ENCODE measurements around the gene ALG3.

ALG3 gene

DNA sequence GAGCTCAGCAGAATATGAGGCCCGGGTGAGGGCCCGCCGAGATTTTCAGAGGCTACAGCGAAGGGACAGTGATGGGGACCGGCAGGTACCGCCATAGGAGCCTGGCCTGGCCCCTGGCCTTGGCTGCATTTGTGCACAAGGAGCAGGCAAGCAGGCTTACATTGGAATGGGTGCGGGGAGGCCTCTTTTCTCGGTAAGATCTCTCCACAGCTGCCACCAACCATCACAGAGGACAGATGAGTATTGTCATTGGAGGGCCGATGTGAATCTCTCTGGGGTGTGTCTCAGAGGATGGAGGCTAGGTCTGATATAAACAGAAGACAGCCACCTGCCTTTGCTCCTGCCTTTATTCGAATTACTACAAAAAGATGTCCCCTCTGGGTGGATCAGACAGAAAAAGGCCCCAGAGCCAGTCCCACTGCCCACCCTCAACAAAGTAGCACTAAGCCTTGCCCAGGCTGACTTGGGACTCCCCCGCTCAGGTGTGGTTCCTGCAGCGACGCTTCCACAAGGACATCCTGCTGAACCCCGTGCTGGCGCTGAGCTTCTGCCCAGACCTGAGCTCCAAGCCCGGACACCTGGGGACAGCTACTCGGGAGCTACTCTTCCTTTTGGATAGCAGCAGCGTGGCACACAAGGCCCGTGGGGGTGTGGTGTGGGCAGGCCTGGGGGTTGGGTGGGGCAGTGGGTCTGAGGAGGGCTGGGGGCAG lies 13.9 kb downstream of the ALG3 start:
- peak; percentile 8 for DNase-seq (ENCODE audit: low spot score)

DNA sequence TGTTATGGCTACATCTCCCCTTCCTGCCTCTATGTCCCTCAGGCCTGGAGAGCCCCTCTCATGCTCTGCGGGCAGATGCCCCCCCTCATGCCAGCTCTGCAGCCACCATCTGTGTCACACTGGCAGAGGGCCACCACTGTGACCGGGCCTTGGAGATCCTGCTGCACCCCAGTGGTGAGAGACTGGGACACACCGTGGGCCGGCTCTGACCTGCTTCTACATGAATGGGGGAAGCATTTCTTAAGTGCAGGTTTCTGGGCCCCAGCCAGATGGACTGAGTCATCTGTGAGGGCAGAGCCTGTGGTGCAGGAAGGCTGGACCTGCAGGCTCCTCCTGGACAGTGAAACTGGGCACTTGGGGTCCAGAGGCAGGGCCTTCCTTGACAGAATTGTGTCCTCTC lies 14.5 kb downstream of the ALG3 start:
- DNase-seq (ENCODE audit: low spot score), result peak; percentile 87

GRCh38 chr3:184233127-184233843 lies 15.5 kb downstream of the ALG3 start:
- DNase-seq (ENCODE audit: low spot score), result no peak

DNA sequence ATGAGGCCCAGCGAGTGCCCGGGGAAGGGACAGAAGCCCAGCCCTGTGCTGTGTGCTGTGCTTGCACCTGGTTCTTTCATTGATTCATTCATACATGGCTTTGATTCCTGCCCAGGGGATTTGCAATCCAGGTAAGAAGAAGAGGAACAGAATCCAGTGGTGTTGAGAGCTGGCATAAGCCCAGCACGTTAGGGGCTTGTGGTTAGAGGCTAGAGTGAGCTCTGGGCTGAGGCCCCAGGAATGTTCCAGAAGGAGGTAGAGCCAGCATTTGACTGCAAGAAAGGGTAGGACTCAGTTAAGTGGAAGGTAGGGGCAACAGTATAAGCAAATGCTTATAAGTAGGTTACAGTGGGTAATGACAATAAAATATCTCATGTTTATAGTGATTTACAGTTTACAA lies 17.1 kb downstream of the ALG3 start:
- no peak for DNase-seq (ENCODE audit: low spot score)

DNA sequence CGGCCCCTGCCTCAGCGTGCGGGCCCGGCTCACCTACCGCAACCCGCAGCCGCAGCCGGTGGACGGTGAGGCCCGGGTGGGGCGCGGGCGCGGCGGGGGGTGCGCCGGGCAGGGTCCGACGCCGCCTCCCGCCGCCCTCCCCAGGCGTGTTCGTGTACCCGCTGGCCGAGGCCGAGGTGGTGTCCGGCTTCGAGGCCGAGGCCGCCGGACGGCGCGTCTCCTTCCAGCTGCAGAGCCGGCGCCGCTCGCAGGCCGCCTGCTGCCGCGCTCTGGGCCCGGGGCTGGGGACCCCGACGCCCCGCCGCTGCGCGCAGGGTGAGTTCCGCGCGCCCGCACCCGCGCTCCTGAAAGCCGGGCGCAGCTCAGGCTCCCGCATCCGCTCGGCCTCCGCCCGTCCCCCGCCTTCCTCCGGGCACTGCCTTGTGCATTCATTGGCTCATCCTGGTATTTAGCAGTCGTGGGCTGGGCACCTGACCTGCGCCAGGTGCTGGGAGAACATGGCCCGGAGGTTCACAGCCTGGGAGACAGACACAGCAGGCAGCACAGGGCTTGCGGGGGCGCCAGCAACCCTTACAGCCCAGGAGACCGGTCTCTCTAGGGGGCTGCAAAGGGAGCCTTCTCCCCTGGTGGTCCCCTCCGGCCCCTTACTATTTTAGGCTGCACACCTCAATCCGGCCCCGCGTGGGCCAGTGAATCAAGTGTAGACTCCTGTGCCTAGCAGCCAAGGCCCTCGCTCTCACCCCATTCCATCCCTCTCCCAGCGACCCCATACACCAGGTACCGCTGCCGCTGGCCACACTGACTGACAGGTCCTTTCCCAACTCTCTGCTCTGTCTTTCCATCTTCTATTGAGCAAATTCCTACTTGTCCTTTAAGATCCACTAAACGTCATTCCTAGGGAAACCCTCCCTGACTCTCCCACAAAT lies 17.9 kb downstream of the ALG3 start:
- DNase-seq (ENCODE audit: low spot score), result no peak

DNA sequence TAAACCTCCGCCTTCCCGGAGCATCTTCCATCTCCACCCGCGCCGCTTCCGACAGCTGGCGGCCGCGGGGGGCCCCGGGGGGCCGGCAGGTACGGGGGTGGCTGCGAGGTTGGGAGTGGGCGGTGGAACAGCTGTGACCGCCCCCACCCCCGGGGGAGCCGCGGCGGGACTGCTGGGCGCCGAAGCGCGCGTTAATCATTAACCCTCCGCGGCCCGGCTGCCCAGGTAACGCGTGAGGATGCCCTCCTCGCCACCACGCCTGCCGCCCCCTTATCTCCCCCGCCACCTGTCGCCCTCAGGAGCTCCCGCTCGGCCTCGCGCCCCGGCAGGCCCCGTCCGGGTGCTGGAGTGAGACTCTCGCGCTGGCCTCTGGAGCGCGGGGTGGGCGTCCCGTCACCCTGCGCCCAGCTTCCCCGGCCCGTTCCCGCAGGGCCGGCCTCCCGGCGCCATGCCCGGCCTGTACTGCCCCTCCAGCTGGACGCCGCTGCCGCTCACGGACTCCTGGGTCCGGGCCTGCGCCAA lies 18.6 kb downstream of the ALG3 start:
- peak; percentile 39 for DNase-seq (ENCODE audit: low spot score)

DNA sequence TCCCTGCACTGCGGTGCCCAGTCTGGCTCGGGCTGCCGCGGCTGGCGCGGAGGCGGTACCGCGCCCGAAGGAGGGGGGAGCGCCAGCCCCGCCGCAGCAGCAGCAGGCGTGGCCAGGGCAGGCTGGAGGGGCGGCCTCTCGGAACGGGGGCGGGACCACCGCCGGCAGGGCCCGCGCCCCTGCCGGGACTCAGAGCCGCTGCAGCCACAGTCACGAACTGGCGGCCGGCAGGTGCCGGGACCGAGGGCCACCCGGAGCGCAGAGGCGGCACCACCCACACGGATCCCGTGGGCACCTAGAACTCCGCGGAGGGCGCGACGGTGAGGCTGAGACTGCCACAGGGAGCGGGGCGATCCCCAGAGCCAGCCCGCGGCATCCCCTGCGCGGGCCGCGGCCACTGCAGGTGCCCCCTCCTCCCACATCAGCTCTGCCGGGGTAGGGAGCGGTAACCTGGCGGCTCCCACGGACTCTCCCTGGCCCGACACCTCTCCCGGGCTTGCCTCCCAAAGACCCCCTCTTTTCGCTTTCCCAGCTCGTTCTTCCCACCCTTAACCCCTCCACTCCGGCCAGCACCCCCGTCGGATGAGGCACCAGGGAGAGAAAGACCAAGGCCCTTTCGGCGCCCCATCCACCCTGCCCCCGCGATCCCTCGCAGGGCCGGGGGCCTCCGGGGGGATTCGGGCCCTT lies 19.2 kb downstream of the ALG3 start, which contains the start of gene VWA5B2:
Gene VWA5B2 (plus strand): TSS at position 192 of the 687 bp plus-strand sequence. CDS start 944 bp downstream, outside the sequence.
- DNase-seq (ENCODE audit: low spot score), result peak; percentile 90

DNA sequence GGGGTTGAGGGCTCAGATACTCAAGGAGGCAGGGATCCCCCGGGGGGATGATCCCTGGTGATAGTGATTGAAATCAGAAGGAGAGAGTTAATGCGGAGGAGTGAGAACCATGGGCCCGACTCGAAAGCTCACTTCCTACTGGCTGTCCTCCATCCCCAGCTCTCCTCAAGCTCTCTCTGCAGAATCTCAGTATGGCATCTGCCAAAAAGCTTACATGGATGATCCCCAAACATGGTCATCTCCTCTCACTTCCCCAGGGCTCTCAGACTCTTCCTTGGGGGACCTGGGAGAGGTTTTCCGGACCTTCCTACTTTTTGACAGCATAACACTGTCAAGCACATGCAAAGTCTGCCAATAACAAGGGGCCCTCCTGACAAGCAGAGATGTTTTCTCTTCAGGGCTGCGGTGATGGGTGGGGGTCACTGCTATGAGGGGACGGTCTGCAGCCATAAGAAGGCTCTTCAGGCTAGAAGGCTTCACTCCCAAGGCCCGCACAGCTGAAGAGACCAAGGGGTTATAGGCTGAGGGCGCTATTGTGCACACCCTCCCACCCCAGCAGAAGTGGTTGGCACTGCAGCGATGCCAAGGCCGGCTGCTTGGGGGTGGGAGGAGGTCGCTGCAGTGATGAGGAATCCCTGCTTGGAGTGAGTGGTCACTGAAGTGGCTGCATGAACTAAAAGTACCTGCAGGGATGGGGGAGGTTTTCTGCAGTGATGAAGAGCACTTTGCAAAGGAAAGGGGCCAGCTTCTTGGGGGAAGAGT lies 20.2 kb downstream of the ALG3 start:
- DNase-seq (ENCODE audit: low spot score), result no peak

GRCh38 chr3:184227481-184227935 lies 21.3 kb downstream of the ALG3 start:
- peak; percentile 77 for DNase-seq (ENCODE audit: low spot score)

DNA sequence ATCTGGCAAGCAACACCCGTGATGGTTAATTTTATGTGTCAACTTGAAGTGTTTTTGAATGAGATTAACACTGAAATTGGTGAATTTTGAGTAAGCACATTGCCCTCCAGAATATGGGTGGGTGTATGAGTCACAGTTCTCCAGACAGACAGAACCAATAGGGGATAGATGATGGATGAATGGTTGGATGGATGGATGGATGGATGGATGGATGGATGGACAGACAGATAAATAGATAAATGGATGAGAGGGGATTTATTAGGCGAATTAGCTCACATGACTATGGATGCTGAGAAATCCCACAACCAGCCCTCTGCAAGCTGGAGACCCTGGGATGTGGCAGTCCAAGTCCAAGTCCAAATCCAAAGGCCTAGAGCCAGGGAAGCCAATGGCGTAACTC lies 24.8 kb downstream of the ALG3 start:
- no peak for DNase-seq (ENCODE audit: low spot score)

GRCh38 chr3:184222521-184222920 lies 26.2 kb downstream of the ALG3 start:
- no peak for DNase-seq (ENCODE audit: low spot score)

GRCh38 chr3:184218814-184219213 lies 29.9 kb downstream of the ALG3 start:
- DNase-seq (ENCODE audit: low spot score), result no peak

- no peak for DNase-seq (ENCODE audit: low spot score)
Measured at GRCh38 chr3:184211718-184212117, 37.0 kb downstream of the ALG3 start.

DNA sequence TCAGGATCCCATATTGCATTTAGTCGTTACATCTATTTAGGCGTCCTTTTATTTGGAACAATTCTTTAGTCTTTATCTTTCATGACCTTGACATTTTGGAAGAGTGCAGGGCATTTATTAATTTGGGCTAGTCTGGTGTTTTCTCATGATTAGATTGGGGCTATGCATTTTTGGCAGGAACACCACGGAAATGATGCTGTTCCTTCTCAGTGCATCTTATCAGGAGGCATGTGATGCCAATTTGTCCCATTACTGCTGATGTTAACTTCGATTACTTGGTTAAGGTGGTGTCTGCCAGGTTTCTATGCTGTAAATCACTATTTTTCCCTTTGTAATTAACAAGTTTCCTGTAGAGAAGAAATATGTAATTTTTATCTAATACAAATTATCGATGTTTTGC lies 37.5 kb downstream of the ALG3 start:
- no peak for DNase-seq (ENCODE audit: low spot score)

DNA sequence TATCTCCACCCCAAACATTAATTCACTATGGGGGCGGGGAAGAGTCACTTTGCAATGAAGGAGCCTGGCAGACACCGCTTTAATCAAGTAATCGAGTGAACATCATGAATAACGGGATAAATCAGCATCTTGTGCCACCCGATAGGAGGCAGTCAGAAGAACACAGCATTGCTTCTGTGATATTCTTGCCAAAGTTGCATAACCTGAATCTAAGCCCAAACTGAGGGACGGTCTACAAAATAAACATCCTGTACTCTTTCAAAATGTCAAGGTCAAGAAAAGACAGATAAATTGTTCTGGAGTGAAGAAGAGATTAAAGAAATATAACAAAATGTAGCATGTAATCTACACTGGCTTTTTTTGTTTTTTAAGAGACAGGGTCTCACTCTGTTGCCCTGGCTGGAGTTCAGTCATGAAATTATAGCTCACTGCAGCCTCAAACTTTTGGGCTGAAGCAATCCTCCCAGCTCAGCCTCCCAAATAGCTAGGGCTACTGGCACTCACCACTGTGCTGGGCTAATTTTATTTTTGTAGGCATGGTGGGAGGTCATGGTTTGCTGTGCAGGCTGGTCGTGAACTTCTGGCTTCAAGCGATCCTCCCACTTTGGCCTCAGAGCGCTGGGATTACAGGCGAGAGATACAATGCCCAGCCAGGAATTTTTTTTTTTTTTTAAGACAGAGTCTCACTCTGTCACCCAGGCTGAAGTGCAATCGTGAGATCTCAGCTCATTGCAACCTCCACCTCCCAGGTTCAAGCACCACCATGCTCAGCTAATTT lies 39.4 kb downstream of the ALG3 start:
- no peak for DNase-seq (ENCODE audit: low spot score)

GRCh38 chr3:184203526-184203925 lies 45.2 kb downstream of the ALG3 start:
- no peak for DNase-seq (ENCODE audit: low spot score)

- no peak for DNase-seq (ENCODE audit: low spot score)
Measured at GRCh38 chr3:184200825-184201224, 47.9 kb downstream of the ALG3 start.

DNA sequence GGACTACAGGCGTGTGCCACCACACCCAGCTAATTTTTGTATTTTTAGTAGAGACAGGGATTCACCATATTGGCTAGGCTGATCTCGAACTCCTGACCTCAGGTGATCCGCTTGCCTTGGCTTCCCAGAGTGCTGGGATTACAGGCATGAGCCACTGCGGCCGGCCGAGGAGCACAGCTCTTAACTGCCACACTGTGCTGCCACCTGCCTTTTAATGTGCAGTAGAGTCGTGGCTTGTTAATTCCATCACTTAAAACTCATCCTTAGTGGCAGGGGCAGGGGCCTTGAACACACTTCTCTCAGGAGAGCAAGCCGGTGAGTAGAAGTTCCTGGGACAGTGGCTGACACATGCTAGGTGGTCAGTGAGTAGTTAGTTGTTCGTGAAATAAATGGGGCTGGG lies 50.3 kb downstream of the ALG3 start:
- DNase-seq (ENCODE audit: low spot score), result no peak

GRCh38 chr3:184196536-184196935 lies 52.2 kb downstream of the ALG3 start:
- no peak for DNase-seq (ENCODE audit: low spot score)

- no peak for DNase-seq (ENCODE audit: low spot score)
Measured at GRCh38 chr3:184193991-184194539, 54.7 kb downstream of the ALG3 start.
